ENCODE results near the gene MS4A12. TPM values are rescaled to one million over a fixed set of nuclear protein-coding genes. Genes with fewer than 3 reads are reported as not detected.
A peak's percentile ranks its signal among the peaks of the same experiment; 100 is the strongest.
"Not testable (repeated sequence)": the region's sequence is repeated elsewhere in the genome, so short reads cannot be mapped to it uniquely, and the experiment has no call there.

Gene MS4A12
- total RNA-seq, 1 experiment from 2014 or later = not detected

DNA sequence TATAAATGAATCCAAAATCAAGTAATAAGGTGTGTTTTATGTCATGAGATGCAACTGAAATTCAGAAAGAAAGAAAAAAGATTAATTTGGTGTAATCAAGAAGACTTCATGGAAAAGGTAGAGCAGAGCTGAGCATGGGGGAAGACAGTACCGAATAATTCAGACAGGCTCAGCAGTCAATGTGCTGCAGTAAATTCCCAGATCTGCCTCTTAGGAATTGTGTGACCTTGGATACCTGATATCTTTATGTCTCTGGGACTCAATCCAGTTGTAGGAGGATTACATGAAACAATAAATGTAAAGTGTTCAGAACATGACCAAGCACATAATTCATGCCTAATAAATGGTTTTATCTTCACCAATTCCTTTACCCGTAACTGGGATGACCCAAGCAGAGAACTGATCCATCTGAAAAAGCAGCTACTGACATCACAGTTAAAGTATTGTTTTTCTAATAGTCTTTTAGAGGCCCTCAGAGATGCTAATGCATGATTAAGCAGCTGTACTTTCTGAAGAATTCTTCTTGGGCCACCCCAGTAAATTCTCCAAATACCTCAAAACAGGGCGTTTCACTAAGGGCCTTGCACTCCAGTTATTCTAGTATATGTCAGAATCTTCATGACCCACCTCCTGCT, 7.8 kb downstream of the MS4A12 start:
- DNase-seq = peak in 1 of 2 experiments; percentile 14
- peaks cover 8% of the 10 kb centered on the region; the same call in 1 of the 2 replicates for H3K4me1 ChIP-seq
- no peak overlapping the region for H3K4me3 ChIP-seq
- no peaks in the 10 kb centered on the region for H3K9me3 ChIP-seq (replicated peaks)
- no peak overlapping the region for H3K27ac ChIP-seq
- H3K36me3 ChIP-seq = no peaks in the 10 kb centered on the region
- 0 out of 2 replicates have a peak, but pooled peaks cover 4% of the 10 kb centered on the region for H3K27me3 ChIP-seq

DNA sequence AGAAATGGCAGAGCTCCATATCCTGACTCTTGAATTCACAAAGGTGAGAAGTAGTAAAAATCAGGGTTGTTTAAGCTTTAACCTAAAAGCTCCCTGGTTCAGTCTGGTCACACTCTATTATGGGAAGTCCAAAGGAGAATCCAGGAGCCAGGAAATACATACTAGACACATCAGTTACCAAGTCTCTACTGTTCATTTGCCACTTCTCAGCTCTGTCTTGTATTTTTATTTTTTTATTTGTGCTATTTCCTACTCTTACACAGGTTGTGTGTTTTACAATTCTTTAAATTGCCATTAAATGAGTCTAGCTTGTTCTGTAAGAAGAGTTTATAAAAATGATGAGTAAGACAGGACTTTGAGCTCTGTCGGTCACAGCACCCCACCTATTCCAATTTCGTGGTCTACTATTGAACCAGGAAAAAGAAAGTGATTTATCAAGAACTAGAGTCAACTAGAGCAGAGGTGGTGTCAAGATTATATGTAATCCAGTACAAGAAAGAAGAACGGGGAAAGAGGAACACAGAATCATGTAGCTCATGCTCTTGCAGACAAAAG, 9.7 kb downstream of the MS4A12 start:
- 0 out of 2 replicates have a peak, but pooled peaks cover 4% of the 10 kb centered on the region for H3K27me3 ChIP-seq
- no peaks in the 10 kb centered on the region for H3K9me3 ChIP-seq (replicated peaks)
- DNase-seq = no peak

DNA sequence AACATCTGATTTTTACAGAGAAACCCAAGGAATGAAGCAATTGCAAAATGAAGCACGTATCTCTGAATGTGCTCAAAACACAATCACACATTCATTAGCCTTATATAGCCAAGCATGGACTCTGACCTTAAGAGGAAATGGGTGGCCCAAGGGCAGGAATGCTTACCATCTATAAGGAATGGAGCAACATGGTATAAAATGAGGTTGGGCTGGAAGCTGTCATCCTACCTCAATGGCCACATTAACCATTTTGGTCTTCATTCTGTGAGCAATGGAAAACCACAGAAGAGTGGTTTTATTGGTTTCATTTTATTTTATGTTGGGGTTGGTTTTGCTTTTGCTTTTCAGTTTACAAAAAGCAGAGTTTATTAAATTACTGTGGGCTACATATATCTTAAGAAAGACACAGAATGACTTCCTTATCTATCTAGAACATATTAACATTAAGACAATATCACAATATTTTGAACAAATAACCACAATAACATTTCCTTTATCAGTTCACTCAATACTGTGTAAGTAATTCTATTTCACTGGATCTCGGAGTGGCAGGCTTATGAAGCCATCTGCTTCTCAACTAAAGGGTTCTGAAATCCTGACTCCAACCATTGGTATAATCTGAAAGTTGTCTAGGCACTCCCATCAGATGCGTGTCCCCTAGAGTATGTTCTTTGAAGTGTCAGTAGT, 11.8 kb downstream of the MS4A12 start:
- Histone ChIP-seq H3K9me3 (replicated peaks) (no peaks in the 10 kb centered on the region), H3K27me3 (0 out of 2 replicates have a peak, but pooled peaks cover 4% of the 10 kb centered on the region), H3K36me3 (no peaks in the 10 kb centered on the region), H3K27ac (no peak overlapping the region), H3K4me1 (peaks cover 8% of the 10 kb centered on the region; the same call in 1 of the 2 replicates), H3K4me3 (no peak overlapping the region)
- no peak for DNase-seq

More for the DNA sequence above, 9.7 kb downstream of the MS4A12 start:
- Histone ChIP-seq H3K27ac (no peak overlapping the region), H3K4me1 (peaks cover 8% of the 10 kb centered on the region; the same call in 1 of the 2 replicates), H3K36me3 (no peaks in the 10 kb centered on the region), H3K4me3 (no peak overlapping the region)

DNA sequence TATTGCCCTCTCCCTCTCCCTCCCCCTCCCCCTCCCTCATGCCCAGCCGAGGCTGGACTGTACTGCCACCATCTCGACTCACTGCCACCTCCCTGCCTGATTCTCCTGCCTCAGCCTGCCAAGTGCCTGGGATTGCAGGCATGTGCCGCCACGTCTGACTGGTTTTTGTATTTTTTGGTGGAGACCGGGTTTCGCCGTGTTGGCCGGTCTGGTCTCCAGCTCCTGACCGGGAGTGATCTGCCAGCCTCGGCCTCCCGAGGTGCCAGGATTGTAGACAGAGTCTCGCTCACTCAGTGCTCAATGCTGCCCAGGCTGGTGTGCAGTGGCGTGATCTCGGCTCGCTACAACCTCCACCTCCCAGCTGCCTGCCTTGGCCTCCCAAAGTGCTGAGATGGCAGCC, 17.0 kb downstream of the MS4A12 start:
- not testable (repeated sequence) for H3K36me3 ChIP-seq; H3K27ac ChIP-seq; H3K4me1 ChIP-seq; DNase-seq; H3K4me3 ChIP-seq; H3K27me3 ChIP-seq; H3K9me3 ChIP-seq (replicated peaks)

DNA sequence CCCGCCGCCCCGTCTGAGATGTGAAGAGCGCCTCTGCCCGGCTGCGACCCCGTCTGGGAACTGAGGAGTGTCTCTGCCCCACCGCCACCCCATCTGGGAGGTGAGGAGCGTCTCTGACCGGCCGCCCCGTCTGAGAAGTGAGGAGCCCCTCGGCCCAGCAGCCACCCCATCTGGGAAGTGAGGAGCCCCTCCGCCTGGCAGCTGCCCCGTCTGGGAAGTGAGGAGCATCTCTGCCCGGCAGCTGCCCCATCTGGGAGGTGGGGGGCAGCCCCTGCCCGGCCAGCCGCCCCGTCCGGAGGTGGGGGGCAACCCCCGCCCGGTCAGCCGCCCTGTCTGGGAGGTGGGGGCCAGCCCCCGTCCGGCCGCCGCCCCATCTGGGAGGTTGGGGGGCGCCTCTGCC, 17.6 kb downstream of the MS4A12 start:
- H3K27me3 ChIP-seq; H3K9me3 ChIP-seq (replicated peaks); H3K4me3 ChIP-seq; DNase-seq; H3K4me1 ChIP-seq; H3K27ac ChIP-seq; H3K36me3 ChIP-seq: not testable (repeated sequence)

DNA sequence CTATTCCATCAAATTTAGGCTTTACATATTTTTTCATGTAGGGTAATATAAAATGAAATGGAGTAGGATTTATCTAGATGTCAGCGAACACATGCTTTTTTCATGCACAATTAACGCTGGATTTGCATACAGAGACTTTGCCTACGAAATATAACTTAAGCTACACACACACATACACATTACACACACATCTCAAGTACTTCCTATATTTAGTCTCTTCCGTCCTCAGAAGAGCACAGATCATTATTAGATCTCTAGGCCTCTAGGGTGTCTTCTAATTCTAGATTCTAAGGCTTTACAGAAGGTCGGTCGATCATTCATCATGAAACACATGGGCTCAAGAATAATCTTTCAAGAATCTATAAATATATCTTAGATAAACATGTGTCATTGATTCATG, 18.8 kb downstream of the MS4A12 start:
- no peak overlapping the region for H3K27ac ChIP-seq

DNA sequence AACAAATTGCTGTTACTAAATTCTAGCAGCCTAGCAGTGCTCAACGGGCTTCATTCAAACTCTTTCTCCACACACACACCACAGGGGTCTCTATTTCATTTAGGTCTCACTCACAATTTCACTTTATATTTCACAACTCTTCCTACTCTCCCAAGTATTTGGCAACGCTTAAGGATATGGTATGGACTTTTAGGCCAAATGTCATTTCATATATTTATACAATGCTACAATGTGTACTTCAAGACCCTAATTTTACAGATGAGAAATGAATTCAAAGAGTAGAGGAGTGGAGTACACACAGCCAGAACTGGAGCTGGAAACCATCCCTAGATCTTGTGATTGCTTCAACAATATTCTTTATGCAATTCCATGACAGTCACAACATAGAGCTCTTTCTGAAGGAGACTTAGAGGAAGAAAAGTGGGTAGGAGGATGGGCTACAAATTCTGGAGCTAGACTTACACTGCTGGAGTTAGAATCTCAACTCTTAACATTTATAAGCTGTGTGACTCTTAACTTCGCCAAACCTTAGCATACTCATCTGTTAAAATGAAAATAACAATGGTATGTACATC, 20.2 kb downstream of the MS4A12 start:
- H3K4me3 ChIP-seq = no peak overlapping the region
- peaks cover 4% of the 10 kb centered on the region; the same call in 1 of the 2 replicates for H3K27me3 ChIP-seq
- DNase-seq = no peak

More for the DNA sequence above, 18.8 kb downstream of the MS4A12 start:
- Histone ChIP-seq H3K36me3 (no peaks in the 10 kb centered on the region), H3K9me3 (replicated peaks) (no peaks in the 10 kb centered on the region), H3K27me3 (peaks cover 4% of the 10 kb centered on the region; the same call in 1 of the 2 replicates), H3K4me3 (no peak overlapping the region), H3K4me1 (no peaks in the 10 kb centered on the region)
- no peak for DNase-seq

DNA sequence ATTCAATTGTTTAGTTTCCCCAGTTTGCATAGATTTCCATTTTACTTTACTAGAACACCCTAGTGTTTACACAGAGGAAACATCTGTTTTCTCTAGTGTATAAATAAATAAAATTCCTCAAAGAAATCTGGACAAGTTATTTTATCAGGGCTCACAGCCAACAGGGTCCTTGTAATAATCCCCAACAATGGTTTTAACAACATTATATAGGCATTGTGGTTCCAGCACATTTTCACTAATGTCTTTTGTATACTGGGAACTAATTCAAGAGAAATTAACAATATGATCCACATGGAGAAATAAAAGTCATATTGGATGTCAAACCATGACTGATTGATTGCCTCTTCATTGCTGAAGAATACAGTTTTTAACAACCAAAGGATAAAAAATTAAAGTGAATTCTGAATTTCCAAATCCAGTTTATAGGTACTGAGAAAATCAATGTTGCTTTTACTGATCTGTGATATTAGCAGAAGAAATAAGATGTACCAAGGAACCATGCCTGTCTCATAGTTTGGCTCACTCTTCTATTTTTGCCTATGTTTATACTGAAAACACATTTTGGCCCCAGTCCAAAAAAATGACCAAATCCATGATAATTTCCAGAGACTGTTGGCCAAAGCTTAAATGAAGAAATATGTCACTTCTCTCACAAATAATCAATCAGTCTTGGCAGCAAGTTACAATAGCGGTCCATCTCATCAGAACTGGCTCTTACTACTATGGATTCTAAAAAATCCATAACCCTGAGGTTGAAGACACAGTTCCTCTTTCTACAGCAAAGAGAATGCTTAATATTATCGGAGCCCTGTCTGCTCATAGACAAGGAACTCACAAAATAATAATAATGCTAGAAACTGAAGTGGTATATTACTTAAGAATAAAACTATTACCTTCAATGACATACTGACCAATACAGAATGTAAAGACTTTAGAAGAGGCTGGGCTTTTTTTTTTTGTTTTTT, 21.2 kb downstream of the MS4A12 start:
- H3K27me3 ChIP-seq = peaks cover 4% of the 10 kb centered on the region; the same call in 1 of the 2 replicates
- no peak for DNase-seq
- H3K27ac ChIP-seq = no peak overlapping the region

More for the DNA sequence above, 20.2 kb downstream of the MS4A12 start:
- Histone ChIP-seq H3K4me1 (no peaks in the 10 kb centered on the region), H3K36me3 (no peaks in the 10 kb centered on the region), H3K9me3 (replicated peaks) (no peaks in the 10 kb centered on the region), H3K27ac (no peak overlapping the region)

DNA sequence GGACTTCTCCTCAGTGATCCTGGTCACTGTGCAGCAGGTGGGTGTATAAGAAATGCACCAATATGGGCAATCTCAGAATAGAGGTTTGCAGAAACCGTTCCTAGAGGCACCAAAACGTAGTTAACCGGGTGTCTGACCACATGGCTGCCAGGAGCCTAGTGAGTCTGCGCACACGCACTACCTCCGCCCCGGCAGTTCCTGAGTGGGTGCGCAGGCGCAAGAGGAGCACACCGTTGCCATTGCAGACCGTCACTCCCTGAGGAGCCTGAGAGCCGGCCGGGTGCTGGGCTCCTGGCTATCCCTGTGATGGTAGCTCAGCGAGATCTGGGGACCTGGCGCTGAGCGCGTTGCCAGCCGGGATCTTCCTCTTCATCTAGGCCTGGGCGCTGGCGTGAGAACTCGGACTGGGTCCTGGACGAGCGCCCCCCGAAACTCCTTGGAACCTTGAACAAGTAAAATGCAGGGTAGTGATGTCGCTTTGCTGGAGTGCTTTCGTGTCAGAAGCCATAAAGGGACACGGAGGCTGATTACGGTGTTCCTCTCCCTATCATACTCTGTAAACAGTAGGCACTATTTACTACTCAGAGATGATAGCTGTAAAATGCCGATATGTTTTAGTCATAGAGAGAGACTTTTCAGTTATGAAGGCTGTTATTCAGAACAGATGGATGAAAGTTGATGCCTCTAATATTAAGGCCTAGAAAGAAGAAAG, 22.7 kb downstream of the MS4A12 start, which contains the start of gene MS4A13:
TSS of gene MS4A13 (plus strand) at position 249 of the 712 bp plus-strand sequence. CDS start 2,692 bp downstream, outside the sequence.
- no peak for DNase-seq
- H3K27ac ChIP-seq = no peak within 1 kb of the TSS
- H3K4me1 ChIP-seq = no peaks in the 10 kb centered on the region
- H3K9me3 ChIP-seq (replicated peaks) = no peaks in the 10 kb centered on the region
- peaks cover 4% of the 10 kb centered on the region; the same call in 1 of the 2 replicates for H3K27me3 ChIP-seq
- H3K36me3 ChIP-seq = no peaks in the 10 kb centered on the region
- no peak within 1 kb of the TSS for H3K4me3 ChIP-seq

More for the DNA sequence above, 21.2 kb downstream of the MS4A12 start:
- Histone ChIP-seq H3K4me3 (no peak overlapping the region), H3K9me3 (replicated peaks) (no peaks in the 10 kb centered on the region), H3K4me1 (no peaks in the 10 kb centered on the region), H3K36me3 (no peaks in the 10 kb centered on the region)

DNA sequence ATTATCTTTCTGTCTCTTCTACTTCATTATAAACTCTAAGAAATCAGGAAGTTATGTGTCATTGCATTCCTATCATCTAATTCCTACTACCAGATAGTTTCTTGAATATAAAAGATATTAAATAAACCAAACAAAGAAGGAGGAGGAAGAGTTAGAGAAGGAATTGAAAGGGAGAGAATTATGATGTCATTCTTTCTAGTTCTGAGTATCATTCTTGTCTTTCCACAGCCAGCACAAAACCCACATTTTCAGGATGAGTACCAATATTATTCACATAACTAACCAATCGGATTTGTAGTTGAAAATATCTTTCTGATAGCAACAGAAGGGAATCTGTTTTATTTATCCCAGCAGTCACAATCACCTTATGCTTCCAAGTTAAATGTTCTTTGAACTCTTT, 35.9 kb downstream of the MS4A12 start:
- no peak for DNase-seq
- Histone ChIP-seq H3K4me1 (no peaks in the 10 kb centered on the region), H3K4me3 (no peak overlapping the region), H3K9me3 (replicated peaks) (no peaks in the 10 kb centered on the region), H3K27ac (no peak overlapping the region), H3K27me3 (no peaks in the 10 kb centered on the region), H3K36me3 (no peaks in the 10 kb centered on the region)

DNA sequence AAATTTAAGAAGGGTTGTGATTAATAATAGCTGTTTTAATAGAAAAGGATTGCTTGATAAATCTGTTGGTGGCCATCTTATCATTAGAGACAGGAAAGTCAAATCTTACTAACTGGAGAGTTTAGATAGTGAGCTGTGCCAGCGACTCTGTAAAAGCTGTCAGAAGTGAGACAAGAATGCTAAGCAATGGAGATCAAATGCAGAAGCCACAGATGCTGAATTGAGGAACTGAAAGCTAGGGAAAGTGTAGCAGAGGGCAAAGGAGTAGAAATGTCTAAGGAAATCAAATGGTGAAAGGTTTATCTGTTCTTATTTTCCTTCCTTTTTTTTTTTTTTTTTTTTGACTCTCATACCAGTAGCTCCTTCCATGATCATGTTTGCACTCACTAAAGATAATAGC, 36.4 kb downstream of the MS4A12 start:
- no peak for DNase-seq
- Histone ChIP-seq H3K4me1 (no peaks in the 10 kb centered on the region), H3K27me3 (no peaks in the 10 kb centered on the region), H3K27ac (no peak overlapping the region), H3K36me3 (no peaks in the 10 kb centered on the region), H3K9me3 (replicated peaks) (no peaks in the 10 kb centered on the region), H3K4me3 (no peak overlapping the region)

DNA sequence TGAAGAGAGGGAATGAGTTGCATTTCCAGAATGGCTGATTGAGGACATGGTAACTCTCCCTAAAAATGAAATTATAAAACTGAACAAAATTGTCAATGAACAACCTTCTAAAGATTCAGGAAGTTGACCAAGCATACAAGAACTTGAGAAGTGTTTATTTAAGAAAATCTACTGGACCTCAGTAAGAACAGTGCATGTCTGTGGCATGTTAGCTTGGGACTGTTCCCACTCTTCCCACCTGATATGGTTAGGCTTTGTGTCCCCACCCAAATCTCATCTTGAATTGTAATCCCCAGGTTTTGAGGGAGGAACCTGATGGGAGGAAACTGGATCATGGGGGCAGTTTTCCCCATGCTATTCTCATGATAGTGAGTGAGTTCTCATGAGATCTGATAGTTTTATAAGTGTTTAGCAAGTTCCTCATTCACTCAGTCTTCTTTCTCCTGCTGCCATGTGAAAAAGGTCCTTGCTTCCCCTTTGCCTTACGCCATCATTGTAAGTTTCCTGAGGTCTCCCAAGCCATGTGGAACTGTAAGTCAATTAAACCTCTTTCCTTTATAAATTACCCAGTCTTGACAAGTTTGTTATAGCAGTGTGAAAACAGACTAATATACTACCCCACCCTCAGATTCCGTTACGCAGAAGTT, 38.0 kb downstream of the MS4A12 start:
- no peak for DNase-seq
- no peaks in the 10 kb centered on the region for H3K4me1 ChIP-seq
- no peaks in the 10 kb centered on the region for H3K9me3 ChIP-seq (replicated peaks)
- no peaks in the 10 kb centered on the region for H3K36me3 ChIP-seq
- H3K4me3 ChIP-seq = no peak overlapping the region
- H3K27me3 ChIP-seq = no peaks in the 10 kb centered on the region
- no peak overlapping the region for H3K27ac ChIP-seq

DNA sequence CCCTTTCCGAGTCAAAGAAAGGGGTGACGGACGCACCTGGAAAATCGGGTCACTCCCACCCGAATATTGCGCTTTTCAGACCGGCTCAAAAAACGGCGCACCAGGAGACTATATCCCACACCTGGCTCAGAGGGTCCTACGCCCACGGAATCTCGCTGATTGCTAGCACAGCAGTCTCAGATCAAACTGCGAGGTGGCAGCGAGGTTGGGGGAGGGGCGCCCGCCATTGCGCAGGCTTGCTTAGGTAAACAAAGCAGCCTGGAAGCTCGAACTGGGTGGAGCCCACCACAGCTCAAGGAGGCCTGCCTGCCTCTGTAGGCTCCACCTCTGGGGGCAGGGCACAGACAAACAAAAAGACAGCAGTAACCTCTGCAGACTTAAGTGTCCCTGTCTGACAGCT, 39.8 kb downstream of the MS4A12 start:
- H3K4me1 ChIP-seq; H3K4me3 ChIP-seq; H3K27ac ChIP-seq; H3K36me3 ChIP-seq; DNase-seq; H3K9me3 ChIP-seq (replicated peaks); H3K27me3 ChIP-seq: not testable (repeated sequence)
